Fibroblast of upper back skin (primary cell): ENCODE results near the gene SSPN.

Experiments
- DNase-seq: peaks from one replicate; pipeline ENCODE4 v3.0.0-alpha.2; 2013

Gene SSPN

GRCh38 chr12:26287671-26288381 lies 92.5 kb downstream of the SSPN start:
- DNase-seq = peak; percentile 43

- DNase-seq = no peak
Observed at GRCh38 chr12:26290565-26290964, 95.2 kb downstream of the SSPN start.

GRCh38 chr12:26292596-26292995 lies 97.2 kb downstream of the SSPN start:
- no peak for DNase-seq

GRCh38 chr12:26293612-26294011 lies 98.2 kb downstream of the SSPN start:
- peak; percentile 73 for DNase-seq

GRCh38 chr12:26295001-26295400 lies 99.6 kb downstream of the SSPN start:
- DNase-seq = no peak

GRCh38 chr12:26297396-26298070 lies 102.2 kb downstream of the SSPN start:
- DNase-seq = no peak

- DNase-seq = peak; percentile 87
Observed at GRCh38 chr12:26298785-26299621, 103.6 kb downstream of the SSPN start.

- DNase-seq = no peak
Observed at GRCh38 chr12:26299751-26300150, 104.4 kb downstream of the SSPN start.
